ENCODE results near the gene LSP1.

Gene LSP1

GRCh38 chr11:1913271-1914060, 60.6 kb downstream of the LSP1 start:
- no peak overlapping the region for H3K4me3 ChIP-seq (ENCODE audit: low read depth, low read length)
- DNase-seq (ENCODE audit: low read depth), result no peak
- no peak for TF ChIP-seq CTCF (IDR thresholded peaks at IDR 0.05; ENCODE audit: insufficient read depth, low read depth, low read length, missing control alignments)

- TF ChIP-seq CTCF (IDR thresholded peaks at IDR 0.05; ENCODE audit: insufficient read depth, low read depth, low read length, missing control alignments), result no peak
- H3K4me3 ChIP-seq (ENCODE audit: low read depth, low read length), result no peak overlapping the region
- no peak for DNase-seq (ENCODE audit: low read depth)
Observed at GRCh38 chr11:1915795-1916131, 62.9 kb downstream of the LSP1 start.

- no peak overlapping the region for H3K4me3 ChIP-seq (ENCODE audit: low read depth, low read length)
- peak; percentile 62 for DNase-seq (ENCODE audit: low read depth)
- no peak for TF ChIP-seq CTCF (IDR thresholded peaks at IDR 0.05; ENCODE audit: insufficient read depth, low read depth, low read length, missing control alignments)
Observed at GRCh38 chr11:1916132-1916985, 63.5 kb downstream of the LSP1 start.

- no peak for TF ChIP-seq CTCF (IDR thresholded peaks at IDR 0.05; ENCODE audit: insufficient read depth, low read depth, low read length, missing control alignments)
- no peak overlapping the region for H3K4me3 ChIP-seq (ENCODE audit: low read depth, low read length)
- DNase-seq (ENCODE audit: low read depth), result peak; percentile 21
Observed at GRCh38 chr11:1916986-1917522, 64.2 kb downstream of the LSP1 start.

GRCh38 chr11:1917523-1918435, 64.9 kb downstream of the LSP1 start:
- peak; percentile 33 for DNase-seq (ENCODE audit: low read depth)
- TF ChIP-seq CTCF (IDR thresholded peaks at IDR 0.05; ENCODE audit: insufficient read depth, low read depth, low read length, missing control alignments), result peak; percentile 58

More at GRCh38 chr11:1917523-1918435, 64.9 kb downstream of the LSP1 start:
- H3K4me3 ChIP-seq (ENCODE audit: low read depth, low read length), result no peak overlapping the region
